HCT116 (cell line): ENCODE measurements around the gene MERTK. TPM values are rescaled to one million over a fixed set of nuclear protein-coding genes. Genes with fewer than 3 reads are reported as not detected.
"Not testable (repeated sequence)": the region's sequence is repeated elsewhere in the genome, so short reads cannot be mapped to it uniquely, and the experiment has no call there.

Source experiments
- ATAC-seq: fragments of 200-7000 bp; cut with Tn5 transposase; 2 replicates; pipeline ENCODE4 v1.9.1; 2020; ENCODE audit warnings: mild to moderate bottlenecking, moderate library complexity
- BruUV-seq: library from RNA; stranded (reverse); fragments of 400-500 nt; replicated peaks from 2 replicates; lab custom pipeline; 2021; lab: Mats Ljungman, UMichigan
- CTCF ChIA-PET: fragments of 300-600 bp; sonication (Branson Sonifier 250); formaldehyde crosslinking; loops from one replicate; lab custom pipeline; 2021; ENCODE audit warnings: antibody characterized with exemption; lab: Charles Lee
- POLR2A ChIA-PET: fragments of 300-600, 350-600 bp; sonication (Branson Sonifier 250); formaldehyde crosslinking; loops from one replicate; lab custom pipeline; 2021; ENCODE audit warnings: antibody characterized with exemption; lab: Charles Lee
- RAD21 ChIA-PET, 2 experiments: fragments of 300-600 bp; sonication (Branson Sonifier 250); formaldehyde crosslinking; loops; one replicate each; lab custom pipeline; 2023; ENCODE audit warnings: low total read pairs in 2 of 2; ENCODE audit not compliant: uncharacterized antibody in 2 of 2, unreplicated experiment in 2 of 2, low non-redundant PET in 1 of 2; lab: Charles Lee
- DNase-seq: peaks from one replicate; pipeline ENCODE4 v3.0.0-alpha.2; 2010; ENCODE audit warnings: low read depth, low spot score
- H2AFZ ChIP-seq: fragments of 200-600 bp; shearing (Covaris generic), sonication (generic); 2 replicates; pipeline ENCODE4 v1.6.1; 2017; ENCODE audit warnings: low read depth, mixed run types, mixed read lengths, antibody characterized with exemption, low read length; ENCODE audit not compliant: poor library complexity, severe bottlenecking
- H3K27ac ChIP-seq: 2 replicates; pipeline ENCODE4 v1.5.1; 2012; ENCODE audit warnings: low read depth, low read length
- H3K27me3 ChIP-seq: fragments of 200-600 bp; sonication (generic); 2 replicates; pipeline ENCODE4 v1.6.1; 2016; ENCODE audit warnings: mixed run types, low read length, mixed read lengths; ENCODE audit not compliant: insufficient read depth
- H3K36me3 ChIP-seq, 2 experiments: fragments of 200-500 bp in 1 of 2; fragments of 200-600 bp in 1 of 2; sonication (Bioruptor generic) in 1 of 2; sonication (generic) in 1 of 2; 2 replicates each; pipeline versions ENCODE4 v1.5.1 to v1.6.1; 2014 to 2016; ENCODE audit warnings: low read length in 2 of 2, inconsistent platforms in 1 of 2, mixed read lengths in 1 of 2, mixed run types in 1 of 2; ENCODE audit not compliant: insufficient read depth in 2 of 2, control insufficient read depth in 1 of 2
- H3K4me1 ChIP-seq, 2 experiments: fragments of 200-600 bp in 1 of 2; sonication (generic) in 1 of 2; 2 replicates each; pipeline versions ENCODE4 v1.5.1 to v1.6.1; 2012 to 2017; ENCODE audit warnings: low read length in 2 of 2, inconsistent platforms in 1 of 2, mild to moderate bottlenecking in 1 of 2, mixed read lengths in 1 of 2, mixed run types in 1 of 2, moderate library complexity in 1 of 2; ENCODE audit not compliant: insufficient read depth in 2 of 2, control insufficient read depth in 1 of 2
- H3K4me2 ChIP-seq: fragments of 200-600 bp; sonication (generic); 2 replicates; pipeline ENCODE4 v1.6.1; 2017; ENCODE audit warnings: mixed run types, low read length, mixed read lengths
- H3K4me3 ChIP-seq, 2 experiments: fragments of 200-600 bp in 1 of 2; sonication (generic) in 1 of 2; replicated peaks in 1 of 2; 2 replicates each; pipeline ENCODE4 v1.5.1; 2011 to 2016; ENCODE audit warnings: low read length in 2 of 2, control low read depth in 1 of 2, low read depth in 1 of 2, mild to moderate bottlenecking in 1 of 2, mixed read lengths in 1 of 2, mixed run types in 1 of 2
- H3K79me2 ChIP-seq: fragments of 200-600 bp; sonication (generic); 2 replicates; pipeline ENCODE4 v1.6.1; 2017; ENCODE audit warnings: mild to moderate bottlenecking, mixed run types, low read length, moderate library complexity, mixed read lengths; ENCODE audit not compliant: insufficient read depth
- H3K9ac ChIP-seq: fragments of 200-600 bp; sonication (generic); 2 replicates; pipeline ENCODE4 v1.6.1; 2016; ENCODE audit warnings: low read length, mixed read lengths
- H3K9me2 ChIP-seq: fragments of 200-600 bp; sonication (generic), shearing (Covaris generic); 2 replicates; pipeline ENCODE4 v1.6.1; 2017; ENCODE audit warnings: mixed run types, mild to moderate bottlenecking, moderate library complexity; ENCODE audit not compliant: insufficient read depth
- H3K9me3 ChIP-seq, 2 experiments: fragments of 200-500 bp in 1 of 2; fragments of 200-600 bp in 1 of 2; sonication (Bioruptor generic) in 1 of 2; sonication (generic) in 1 of 2; 2 replicates each; pipeline ENCODE4 v1.6.1; 2014 to 2017; ENCODE audit warnings: low read length in 2 of 2, mixed read lengths in 2 of 2, inconsistent platforms in 1 of 2, low read depth in 1 of 2, mild to moderate bottlenecking in 1 of 2, mixed run types in 1 of 2, moderate library complexity in 1 of 2; ENCODE audit not compliant: control insufficient read depth in 1 of 2, insufficient read depth in 1 of 2
- H4K20me1 ChIP-seq: fragments of 200-600 bp; sonication (generic), shearing (Covaris generic); 2 replicates; pipeline ENCODE4 v1.6.1; 2017; ENCODE audit warnings: mixed run types, mild to moderate bottlenecking, moderate library complexity; ENCODE audit not compliant: insufficient read depth
- CBX3 ChIP-seq: IDR thresholded peaks from 2 replicates; pipeline ENCODE4 v1.6.1; 2012; ENCODE audit warnings: low read depth
- CEBPB ChIP-seq: IDR thresholded peaks from 2 replicates; pipeline ENCODE4 v1.6.1; 2012; ENCODE audit warnings: low read depth
- EGR1 ChIP-seq: IDR thresholded peaks from 2 replicates; pipeline ENCODE4 v1.6.1; 2012; ENCODE audit warnings: low read depth
- ELF1 ChIP-seq: IDR thresholded peaks from 2 replicates; pipeline ENCODE4 v1.6.1; 2012; ENCODE audit warnings: low read depth, borderline replicate concordance
- EZH2 ChIP-seq: fragments of 200-600 bp; sonication (generic); IDR thresholded peaks from 2 replicates; pipeline ENCODE4 v1.6.1; 2017; ENCODE audit warnings: antibody characterized with exemption, mixed run types
- JUND ChIP-seq: IDR thresholded peaks from 2 replicates; pipeline ENCODE4 v1.6.1; 2012
- POLR2AphosphoS5 ChIP-seq: IDR thresholded peaks from 2 replicates; pipeline ENCODE4 v1.6.1; 2011; ENCODE audit warnings: mild to moderate bottlenecking, low read depth, low read length, moderate library complexity
- RAD21 ChIP-seq: IDR thresholded peaks from 2 replicates; pipeline ENCODE4 v1.6.1; 2012; ENCODE audit warnings: low read depth, mild to moderate bottlenecking
- SIN3A ChIP-seq: IDR thresholded peaks from 2 replicates; pipeline ENCODE4 v1.6.1; 2012; ENCODE audit warnings: low read depth
- SP1 ChIP-seq: IDR thresholded peaks from 2 replicates; pipeline ENCODE4 v1.6.1; 2012; ENCODE audit warnings: low read depth
- SRF ChIP-seq: IDR thresholded peaks from 2 replicates; pipeline ENCODE4 v1.6.1; 2012; ENCODE audit warnings: low read depth
- TCF7L2 ChIP-seq: IDR thresholded peaks from 2 replicates; pipeline ENCODE4 v1.7.0; 2011; ENCODE audit warnings: borderline replicate concordance, inconsistent platforms; ENCODE audit not compliant: insufficient read depth, insufficient read length; ENCODE audit errors: extremely low read depth
- YY1 ChIP-seq: IDR thresholded peaks from 2 replicates; pipeline ENCODE4 v1.6.1; 2011; ENCODE audit warnings: low read length, low read depth, moderate library complexity, mild to moderate bottlenecking; ENCODE audit not compliant: insufficient replicate concordance; ENCODE audit errors: extremely low read depth
- ZNF274 ChIP-seq: fragments of 200-500 bp; sonication (Bioruptor generic); IDR thresholded peaks from 2 replicates; pipeline ENCODE4 v1.6.1; 2014; ENCODE audit warnings: mild to moderate bottlenecking, low read depth, low read length, inconsistent platforms
- intact Hi-C: fragments of 100-400 bp; cut with micrococcal nuclease; formaldehyde crosslinking; loops from 2 replicates; pipeline ENCODE4 v1.10.0; 2022
- total RNA-seq: library from RNA; stranded (reverse); gene quantifications from one replicate; pipeline ENCODE4 v1.2.1, GENCODE V29; 2021; ENCODE audit not compliant: unreplicated experiment
- TF ChIP-seq, protein P1 (sequence below): IDR thresholded peaks from 2 replicates; pipeline ENCODE4 v1.6.1; 2012
- TF ChIP-seq, protein P2 (sequence below): IDR thresholded peaks from 2 replicates; pipeline ENCODE4 v1.6.1; 2011; ENCODE audit warnings: mild to moderate bottlenecking, low read length, moderate library complexity; ENCODE audit not compliant: insufficient replicate concordance; ENCODE audit errors: extremely low read depth
- TF ChIP-seq, protein P3 (sequence below): IDR thresholded peaks from 2 replicates; pipeline ENCODE4 v1.6.1; 2012
- TF ChIP-seq, protein P4 (sequence below), 3 experiments: fragments of 200-600 bp in 1 of 3; sonication (generic) in 1 of 3; IDR thresholded peaks in 2 of 3; conservative IDR thresholded peaks in 1 of 3; 2 replicates each; pipeline ENCODE4 v1.5.1; 2012 to 2017; ENCODE audit warnings: low read depth in 2 of 3, low read length in 2 of 3, antibody characterized with exemption in 1 of 3, borderline replicate concordance in 1 of 3, control low read depth in 1 of 3, mild to moderate bottlenecking in 1 of 3, mixed read lengths in 1 of 3, mixed run types in 1 of 3, moderate library complexity in 1 of 3; ENCODE audit not compliant: insufficient read depth in 1 of 3

Gene MERTK
- total RNA-seq, 1 experiment from 2014 or later, result 5.7 TPM

DNA sequence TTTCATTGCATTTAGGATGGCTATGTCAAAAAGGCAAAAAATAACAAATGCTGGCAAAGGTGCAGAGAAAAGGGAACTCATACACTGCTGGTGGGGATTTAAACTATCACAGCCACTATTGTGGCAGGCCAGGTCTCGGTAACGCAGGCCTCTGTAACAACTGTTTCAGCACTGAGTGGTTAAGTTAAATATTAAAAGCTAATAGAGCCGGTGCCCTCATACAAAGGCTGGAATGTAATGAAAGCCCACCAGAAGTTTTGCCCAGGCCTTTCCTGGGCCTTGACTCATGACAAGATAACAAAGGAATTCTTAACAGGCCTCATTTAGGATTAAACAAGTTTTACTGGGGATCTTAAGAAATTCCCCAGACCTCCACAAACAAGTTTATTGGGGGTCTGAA, 10.7 kb downstream of the MERTK start:
- RAD21 ChIA-PET, result no interaction called here
- H3K27me3 ChIP-seq, result no peaks in the 10 kb centered on the region
- no peak overlapping the region for H3K4me3 ChIP-seq
- TF ChIP-seq POLR2AphosphoS5 (no peak), ELF1 (no peak), RAD21 (no peak), SP1 (no peak), EZH2 (no peak), EGR1 (no peak), SRF (no peak), CBX3 (no peak), CEBPB (no peak), SIN3A (no peak), ZNF274 (no peak), TCF7L2 (no peak), YY1 (no peak), JUND (no peak)
- TF ChIP-seq, protein P1, sequence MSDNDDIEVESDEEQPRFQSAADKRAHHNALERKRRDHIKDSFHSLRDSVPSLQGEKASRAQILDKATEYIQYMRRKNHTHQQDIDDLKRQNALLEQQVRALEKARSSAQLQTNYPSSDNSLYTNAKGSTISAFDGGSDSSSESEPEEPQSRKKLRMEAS, result no peak
- TF ChIP-seq, protein P2, sequence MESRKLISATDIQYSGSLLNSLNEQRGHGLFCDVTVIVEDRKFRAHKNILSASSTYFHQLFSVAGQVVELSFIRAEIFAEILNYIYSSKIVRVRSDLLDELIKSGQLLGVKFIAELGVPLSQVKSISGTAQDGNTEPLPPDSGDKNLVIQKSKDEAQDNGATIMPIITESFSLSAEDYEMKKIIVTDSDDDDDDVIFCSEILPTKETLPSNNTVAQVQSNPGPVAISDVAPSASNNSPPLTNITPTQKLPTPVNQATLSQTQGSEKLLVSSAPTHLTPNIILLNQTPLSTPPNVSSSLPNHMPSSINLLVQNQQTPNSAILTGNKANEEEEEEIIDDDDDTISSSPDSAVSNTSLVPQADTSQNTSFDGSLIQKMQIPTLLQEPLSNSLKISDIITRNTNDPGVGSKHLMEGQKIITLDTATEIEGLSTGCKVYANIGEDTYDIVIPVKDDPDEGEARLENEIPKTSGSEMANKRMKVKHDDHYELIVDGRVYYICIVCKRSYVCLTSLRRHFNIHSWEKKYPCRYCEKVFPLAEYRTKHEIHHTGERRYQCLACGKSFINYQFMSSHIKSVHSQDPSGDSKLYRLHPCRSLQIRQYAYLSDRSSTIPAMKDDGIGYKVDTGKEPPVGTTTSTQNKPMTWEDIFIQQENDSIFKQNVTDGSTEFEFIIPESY, result no peak
- TF ChIP-seq, protein P3, sequence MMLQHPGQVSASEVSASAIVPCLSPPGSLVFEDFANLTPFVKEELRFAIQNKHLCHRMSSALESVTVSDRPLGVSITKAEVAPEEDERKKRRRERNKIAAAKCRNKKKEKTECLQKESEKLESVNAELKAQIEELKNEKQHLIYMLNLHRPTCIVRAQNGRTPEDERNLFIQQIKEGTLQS, result no peak
- TF ChIP-seq, protein P4, sequence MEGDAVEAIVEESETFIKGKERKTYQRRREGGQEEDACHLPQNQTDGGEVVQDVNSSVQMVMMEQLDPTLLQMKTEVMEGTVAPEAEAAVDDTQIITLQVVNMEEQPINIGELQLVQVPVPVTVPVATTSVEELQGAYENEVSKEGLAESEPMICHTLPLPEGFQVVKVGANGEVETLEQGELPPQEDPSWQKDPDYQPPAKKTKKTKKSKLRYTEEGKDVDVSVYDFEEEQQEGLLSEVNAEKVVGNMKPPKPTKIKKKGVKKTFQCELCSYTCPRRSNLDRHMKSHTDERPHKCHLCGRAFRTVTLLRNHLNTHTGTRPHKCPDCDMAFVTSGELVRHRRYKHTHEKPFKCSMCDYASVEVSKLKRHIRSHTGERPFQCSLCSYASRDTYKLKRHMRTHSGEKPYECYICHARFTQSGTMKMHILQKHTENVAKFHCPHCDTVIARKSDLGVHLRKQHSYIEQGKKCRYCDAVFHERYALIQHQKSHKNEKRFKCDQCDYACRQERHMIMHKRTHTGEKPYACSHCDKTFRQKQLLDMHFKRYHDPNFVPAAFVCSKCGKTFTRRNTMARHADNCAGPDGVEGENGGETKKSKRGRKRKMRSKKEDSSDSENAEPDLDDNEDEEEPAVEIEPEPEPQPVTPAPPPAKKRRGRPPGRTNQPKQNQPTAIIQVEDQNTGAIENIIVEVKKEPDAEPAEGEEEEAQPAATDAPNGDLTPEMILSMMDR (IDR thresholded peaks at IDR 0.05 in 2 of 3, conservative IDR thresholded peaks at IDR 0.05 in 1 of 3; ENCODE audit: borderline replicate concordance in 1 of 3, insufficient read depth in 1 of 3, low read depth in 2 of 3, low read length in 2 of 3), result no peak
- TF ChIP-seq, all 23 proteins: peak for 0
- no peak overlapping the region for H3K9ac ChIP-seq
- no peaks in the 10 kb centered on the region for H3K4me1 ChIP-seq
- H4K20me1 ChIP-seq, result no peaks in the 10 kb centered on the region
- H3K79me2 ChIP-seq, result no peaks in the 10 kb centered on the region
- CTCF ChIA-PET, result no interaction called here
- BruUV-seq, result no TSS peak
- ATAC-seq (no peak), DNase-seq (no peak)
- H3K4me2 ChIP-seq, result no peak overlapping the region
- intact Hi-C loops, result no loop called here
- POLR2A ChIA-PET, result no interaction called here
- no peak overlapping the region for H2AFZ ChIP-seq
- H3K36me3 ChIP-seq, result no peaks in the 10 kb centered on the region
- H3K9me2 ChIP-seq, result no peaks in the 10 kb centered on the region
- no peaks in the 10 kb centered on the region for H3K9me3 ChIP-seq
- H3K27ac ChIP-seq, result no peak overlapping the region

DNA sequence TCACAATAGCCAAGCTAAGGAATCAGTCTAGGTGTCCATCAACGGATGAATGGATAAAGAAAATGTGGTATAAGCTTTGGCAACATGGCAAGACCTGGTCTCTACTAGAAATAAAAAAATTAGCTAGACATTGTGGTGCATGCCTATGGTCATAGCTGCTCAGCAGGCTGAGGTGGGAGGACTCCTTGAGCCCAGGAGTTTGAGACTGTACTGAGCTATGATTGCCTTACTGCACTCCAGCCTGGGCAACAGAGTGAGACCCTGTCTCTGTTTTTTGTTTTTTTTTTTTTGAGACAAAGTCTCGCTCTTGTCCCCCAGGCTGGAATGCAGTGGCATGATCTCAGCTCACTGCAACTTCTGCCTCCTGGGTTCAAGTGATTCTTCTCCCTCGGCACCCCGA, 11.6 kb downstream of the MERTK start:
- DNase-seq, RAD21 ChIA-PET, intact Hi-C loops, H2AFZ ChIP-seq, BruUV-seq, H3K9me2 ChIP-seq, H3K4me2 ChIP-seq, H3K27me3 ChIP-seq, H3K4me1 ChIP-seq, H3K4me3 ChIP-seq, CTCF ChIA-PET, POLR2A ChIA-PET, H3K9me3 ChIP-seq, H4K20me1 ChIP-seq, H3K9ac ChIP-seq, H3K27ac ChIP-seq, H3K79me2 ChIP-seq, H3K36me3 ChIP-seq, ATAC-seq: not testable (repeated sequence)
